Glomerular endothelial cell (primary cell): ENCODE data around the gene SCAF4. TPM values are rescaled to one million over a fixed set of nuclear protein-coding genes. Genes with fewer than 3 reads are reported as not detected.
"Not testable (repeated sequence)": the region's sequence is repeated elsewhere in the genome, so short reads cannot be mapped to it uniquely, and the experiment has no call there.

Experiments
- DNase-seq: peaks from one replicate; pipeline ENCODE4 v3.0.0-alpha.2; 2011; ENCODE audit warnings: low read depth, low spot score; ENCODE audit errors: extremely low read depth
- total RNA-seq: library from RNA; depleted of rRNA; stranded (reverse); fragments of >200 nt; gene quantifications from 2 replicates; pipeline ENCODE4 v1.2.3, GENCODE V29; 2015

Gene SCAF4, protein sequence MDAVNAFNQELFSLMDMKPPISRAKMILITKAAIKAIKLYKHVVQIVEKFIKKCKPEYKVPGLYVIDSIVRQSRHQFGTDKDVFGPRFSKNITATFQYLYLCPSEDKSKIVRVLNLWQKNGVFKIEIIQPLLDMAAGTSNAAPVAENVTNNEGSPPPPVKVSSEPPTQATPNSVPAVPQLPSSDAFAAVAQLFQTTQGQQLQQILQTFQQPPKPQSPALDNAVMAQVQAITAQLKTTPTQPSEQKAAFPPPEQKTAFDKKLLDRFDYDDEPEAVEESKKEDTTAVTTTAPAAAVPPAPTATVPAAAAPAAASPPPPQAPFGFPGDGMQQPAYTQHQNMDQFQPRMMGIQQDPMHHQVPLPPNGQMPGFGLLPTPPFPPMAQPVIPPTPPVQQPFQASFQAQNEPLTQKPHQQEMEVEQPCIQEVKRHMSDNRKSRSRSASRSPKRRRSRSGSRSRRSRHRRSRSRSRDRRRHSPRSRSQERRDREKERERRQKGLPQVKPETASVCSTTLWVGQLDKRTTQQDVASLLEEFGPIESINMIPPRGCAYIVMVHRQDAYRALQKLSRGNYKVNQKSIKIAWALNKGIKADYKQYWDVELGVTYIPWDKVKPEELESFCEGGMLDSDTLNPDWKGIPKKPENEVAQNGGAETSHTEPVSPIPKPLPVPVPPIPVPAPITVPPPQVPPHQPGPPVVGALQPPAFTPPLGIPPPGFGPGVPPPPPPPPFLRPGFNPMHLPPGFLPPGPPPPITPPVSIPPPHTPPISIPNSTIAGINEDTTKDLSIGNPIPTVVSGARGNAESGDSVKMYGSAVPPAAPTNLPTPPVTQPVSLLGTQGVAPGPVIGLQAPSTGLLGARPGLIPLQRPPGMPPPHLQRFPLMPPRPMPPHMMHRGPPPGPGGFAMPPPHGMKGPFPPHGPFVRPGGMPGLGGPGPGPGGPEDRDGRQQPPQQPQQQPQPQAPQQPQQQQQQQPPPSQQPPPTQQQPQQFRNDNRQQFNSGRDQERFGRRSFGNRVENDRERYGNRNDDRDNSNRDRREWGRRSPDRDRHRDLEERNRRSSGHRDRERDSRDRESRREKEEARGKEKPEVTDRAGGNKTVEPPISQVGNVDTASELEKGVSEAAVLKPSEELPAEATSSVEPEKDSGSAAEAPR
- total RNA-seq = 10.8 and 22.1 TPM in 2 replicates

- DNase-seq = no peak
Measured at GRCh38 chr21:31731857-31732596, at the start of gene SCAF4. Gene SCAF4, minus strand, starts transcription at chr21:31732118. Its CDS starts 426 bp downstream, at chr21:31731692.

DNA sequence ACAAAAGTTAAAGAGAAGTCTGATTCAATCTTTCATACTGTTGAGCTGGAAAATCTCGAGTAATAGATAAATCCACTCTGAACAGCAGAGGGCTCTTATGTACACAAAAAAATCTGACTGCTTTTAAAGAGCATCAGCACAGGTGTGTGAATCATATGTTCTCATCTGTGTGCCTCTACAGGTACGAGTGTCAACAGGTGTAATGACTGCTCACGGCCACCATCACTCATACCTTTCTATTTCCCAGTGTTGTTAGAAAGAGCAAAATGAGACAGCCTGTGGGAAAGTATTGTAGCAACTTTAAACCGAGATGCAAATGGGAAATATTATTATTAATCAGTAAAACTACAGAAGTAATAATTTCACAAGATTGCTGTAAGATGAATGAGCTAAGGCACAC lies 49.0 kb upstream of the SCAF4 start:
- no peak for DNase-seq

- DNase-seq = no peak
Measured at GRCh38 chr21:31778546-31778945, 46.6 kb upstream of the SCAF4 start.

- DNase-seq = no peak
Measured at GRCh38 chr21:31777857-31778256, 45.9 kb upstream of the SCAF4 start.

DNA sequence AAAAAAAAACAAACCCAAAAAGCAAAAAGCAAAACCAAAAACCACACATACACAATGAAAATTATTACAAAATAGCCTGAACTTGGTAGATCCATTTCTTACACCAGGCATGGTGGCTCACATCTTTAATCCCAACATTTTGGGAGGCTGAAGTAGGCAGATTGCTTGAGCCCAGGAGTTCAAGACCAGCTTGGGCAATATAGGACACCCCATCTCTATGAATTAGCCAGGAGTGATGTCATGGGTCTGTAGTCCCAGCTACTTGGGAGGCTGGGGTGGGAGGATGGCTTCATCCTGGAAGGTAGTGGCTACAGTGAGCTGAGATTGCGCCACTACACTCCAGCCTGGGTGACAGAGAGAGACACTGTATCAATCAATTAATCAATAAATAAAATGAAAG lies 42.1 kb upstream of the SCAF4 start:
- no peak for DNase-seq

DNA sequence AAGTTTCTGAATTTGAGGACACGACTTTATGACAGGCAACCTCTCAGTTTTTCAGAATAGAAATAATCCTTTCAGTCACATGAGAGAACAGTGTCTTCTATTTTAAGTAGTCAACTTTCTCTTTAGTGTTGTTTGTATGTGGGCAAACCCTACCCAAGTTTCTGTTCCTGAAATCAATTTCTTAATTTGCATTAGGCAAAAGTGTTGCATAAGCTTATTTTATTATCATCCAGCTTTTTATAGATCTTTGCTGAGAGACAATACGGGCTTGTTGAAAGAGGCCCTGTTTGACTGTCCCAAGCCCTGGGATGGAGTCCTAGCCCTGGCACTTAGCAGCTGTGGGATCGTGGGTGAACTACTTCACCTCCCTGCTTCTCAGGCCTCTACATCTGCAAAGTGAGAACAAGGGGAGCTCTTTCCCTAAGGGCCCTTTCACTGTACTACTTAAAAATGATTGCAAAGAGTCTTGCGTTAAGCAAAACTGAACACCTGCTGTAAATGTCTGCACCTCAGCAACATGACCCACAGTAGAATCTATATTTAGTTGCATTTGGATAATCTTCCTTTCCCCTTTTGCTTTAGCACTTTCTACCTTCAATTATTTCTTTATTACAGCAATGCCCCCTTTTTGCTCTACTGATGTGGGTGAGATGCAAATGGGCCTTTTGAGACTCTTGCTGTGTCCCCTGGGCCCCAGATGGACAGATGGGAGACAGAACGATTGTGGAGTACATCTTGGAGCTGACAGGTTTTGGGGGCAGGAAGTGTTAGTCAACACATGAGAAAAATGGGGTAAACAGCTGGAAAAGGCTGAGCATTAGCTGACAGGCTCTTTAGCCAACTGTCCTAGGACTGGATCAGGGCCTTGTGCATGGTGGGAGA lies 41.0 kb upstream of the SCAF4 start:
- no peak for DNase-seq

GRCh38 chr21:31771685-31772084 lies 39.8 kb upstream of the SCAF4 start:
- DNase-seq = no peak

DNA sequence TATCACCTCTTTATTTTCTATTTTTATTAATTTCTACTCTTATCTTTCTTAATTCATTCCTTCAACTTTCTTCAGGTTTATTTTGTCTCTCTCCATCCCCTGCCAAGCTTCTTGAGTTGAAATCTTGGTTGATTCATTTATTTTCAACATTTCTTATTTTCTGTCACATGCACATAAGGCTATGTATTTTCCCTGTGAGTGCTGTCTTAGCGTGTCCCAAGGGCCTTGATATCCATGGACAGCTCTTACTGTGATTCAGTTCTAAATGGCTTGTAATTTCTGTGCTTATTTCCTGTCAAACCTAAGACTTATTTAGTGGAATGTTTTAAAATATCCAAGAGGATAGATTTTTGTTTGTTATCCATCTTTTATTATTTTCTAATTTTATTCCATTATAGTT lies 36.8 kb upstream of the SCAF4 start:
- DNase-seq = no peak

- no peak for DNase-seq
Measured at GRCh38 chr21:31766899-31767298, 35.0 kb upstream of the SCAF4 start.

GRCh38 chr21:31765850-31766249 lies 33.9 kb upstream of the SCAF4 start:
- DNase-seq = not testable (repeated sequence)

GRCh38 chr21:31760931-31761330 lies 29.0 kb upstream of the SCAF4 start:
- DNase-seq = no peak

GRCh38 chr21:31756787-31757186 lies 24.9 kb upstream of the SCAF4 start:
- no peak for DNase-seq

DNA sequence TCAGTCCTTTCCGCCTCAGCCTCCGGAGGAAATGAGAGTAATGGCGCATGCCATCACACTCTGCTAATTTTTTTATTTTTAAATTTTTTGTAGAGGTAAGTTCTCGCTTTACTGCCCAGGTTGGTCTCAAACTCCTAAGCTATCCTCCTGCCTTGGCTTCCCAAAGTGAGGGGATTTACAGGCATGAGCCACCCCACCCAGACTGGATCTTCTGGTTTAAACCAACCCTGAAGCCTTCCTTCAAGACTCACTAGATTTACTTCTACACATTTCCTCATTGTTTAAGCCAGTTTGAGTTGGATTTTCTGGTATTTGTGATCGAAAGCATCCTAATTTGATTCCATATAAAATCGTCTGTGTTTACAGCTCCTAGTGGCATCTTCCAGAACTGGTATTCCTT lies 23.1 kb upstream of the SCAF4 start:
- no peak for DNase-seq

- DNase-seq = no peak
Measured at GRCh38 chr21:31754708-31754960, 22.7 kb upstream of the SCAF4 start.

DNA sequence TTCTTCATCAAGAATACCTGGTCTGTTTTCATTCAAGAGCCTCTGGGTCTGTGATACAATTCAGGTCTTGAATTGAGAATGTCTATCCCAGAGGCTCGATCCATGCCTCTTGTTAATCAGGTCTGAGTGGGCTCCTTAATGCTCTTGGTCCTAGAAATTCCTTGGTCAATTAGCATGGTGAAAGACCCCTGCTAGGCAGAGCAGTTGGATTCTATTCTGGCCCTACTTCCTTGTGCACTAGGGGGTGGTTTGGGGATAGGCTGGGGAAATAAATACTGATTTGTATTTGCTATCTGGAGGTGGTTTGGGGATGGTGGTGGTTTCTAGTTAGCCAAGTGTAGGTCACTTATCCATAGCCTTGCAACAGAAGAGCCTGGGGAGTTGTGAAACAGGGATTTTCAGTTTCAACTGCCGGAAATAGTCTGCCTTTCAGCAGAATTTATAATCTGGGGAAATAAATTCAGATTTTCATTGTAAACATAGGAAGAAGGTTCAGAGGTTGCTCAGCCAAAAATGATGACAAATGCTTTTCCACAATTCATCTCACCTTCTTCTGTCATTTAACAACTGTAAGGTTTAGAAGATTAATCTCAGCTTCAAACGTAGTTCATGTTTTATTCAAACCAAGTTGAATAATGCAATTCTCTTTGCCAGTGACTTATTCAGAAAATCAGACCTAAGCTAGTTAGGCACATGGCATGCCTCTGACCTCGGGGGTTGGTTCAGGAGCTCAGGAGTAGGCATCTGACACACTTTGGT lies 22.2 kb upstream of the SCAF4 start:
- DNase-seq = no peak

- no peak for DNase-seq
Measured at GRCh38 chr21:31752967-31753366, 21.0 kb upstream of the SCAF4 start.

GRCh38 chr21:31752352-31752751 lies 20.4 kb upstream of the SCAF4 start:
- no peak for DNase-seq

DNA sequence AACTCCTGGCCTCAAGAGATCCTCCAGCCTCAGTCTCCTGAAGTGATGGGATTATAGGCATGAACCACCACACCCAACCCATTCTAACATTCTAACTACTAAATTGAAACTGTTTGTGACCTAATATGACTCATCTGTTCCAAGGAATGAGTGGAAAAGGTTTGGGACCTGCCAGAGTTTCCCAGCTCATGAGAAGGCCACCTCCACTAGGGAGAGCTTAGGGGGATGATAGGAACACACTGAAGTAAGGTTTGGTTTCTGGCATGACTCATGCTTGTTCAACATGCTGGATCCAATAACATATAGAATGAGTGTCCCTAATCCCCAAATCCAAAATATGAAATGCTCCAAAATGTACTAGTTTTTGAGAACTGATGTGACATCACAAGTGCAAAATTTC lies 18.9 kb upstream of the SCAF4 start:
- no peak for DNase-seq

GRCh38 chr21:31744182-31744800 lies 12.4 kb upstream of the SCAF4 start:
- DNase-seq = no peak
